HG02973 (cell line): Measurements from ENCODE around the gene ASZ1.

Experiments used
- ATAC-seq: cut with Tn5 transposase; IDR thresholded peaks from one replicate; pipeline ENCODE4 v1.9.1; 2021; ENCODE audit warnings: moderate library complexity; ENCODE audit not compliant: unreplicated experiment

The ASZ1 gene

DNA sequence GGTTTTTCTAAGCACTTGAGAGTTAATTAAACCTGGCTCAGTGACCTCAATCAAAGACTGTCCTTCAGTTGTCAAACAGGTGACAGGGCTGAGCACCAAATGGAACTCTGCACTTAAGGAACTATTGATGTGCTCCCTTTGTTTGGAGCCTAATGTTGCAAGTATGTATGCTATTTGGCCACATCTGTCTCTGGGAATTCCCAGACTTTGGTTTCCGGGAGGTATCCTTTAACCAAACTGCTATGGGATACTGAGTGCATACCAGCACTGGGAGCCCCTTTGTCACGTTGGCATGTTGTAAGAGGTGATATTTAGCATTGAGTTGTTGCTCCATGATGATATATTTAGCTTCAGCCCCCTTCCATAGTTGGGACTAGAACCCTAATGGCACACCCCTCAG, 25.2 kb downstream of the ASZ1 start:
- no peak for ATAC-seq

DNA sequence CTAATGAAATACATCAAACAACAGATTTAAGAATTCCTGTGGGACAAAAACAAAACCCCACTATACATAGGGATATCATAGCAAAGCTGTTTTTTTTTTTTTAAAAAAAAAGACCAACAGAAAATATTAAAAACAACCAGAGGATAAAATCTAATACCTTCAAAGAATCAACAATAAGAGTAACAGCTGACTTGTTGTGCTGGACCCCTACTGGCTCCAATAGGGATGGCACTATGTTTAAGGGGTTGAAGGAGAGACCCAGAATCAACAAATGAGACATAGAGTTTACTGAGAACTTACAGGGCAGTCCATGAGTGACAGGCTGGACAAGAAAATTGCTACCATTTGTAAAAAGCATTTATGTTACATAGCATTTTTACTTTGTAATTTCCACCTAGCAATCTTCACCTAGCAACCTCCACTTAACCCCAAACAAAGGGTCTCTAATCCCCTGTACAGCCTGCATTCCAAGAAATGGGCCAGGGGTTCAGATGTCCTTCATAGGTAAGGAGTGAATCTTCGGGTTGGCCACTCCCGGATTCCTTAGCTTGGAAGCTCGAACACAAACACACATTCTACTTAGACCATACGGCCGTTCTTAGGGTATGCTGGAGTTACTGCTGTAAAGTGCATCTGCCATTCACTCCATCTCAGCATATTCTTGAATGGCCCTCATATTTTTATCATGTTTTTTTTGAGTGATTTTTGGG, 25.8 kb downstream of the ASZ1 start:
- ATAC-seq = no peak

DNA sequence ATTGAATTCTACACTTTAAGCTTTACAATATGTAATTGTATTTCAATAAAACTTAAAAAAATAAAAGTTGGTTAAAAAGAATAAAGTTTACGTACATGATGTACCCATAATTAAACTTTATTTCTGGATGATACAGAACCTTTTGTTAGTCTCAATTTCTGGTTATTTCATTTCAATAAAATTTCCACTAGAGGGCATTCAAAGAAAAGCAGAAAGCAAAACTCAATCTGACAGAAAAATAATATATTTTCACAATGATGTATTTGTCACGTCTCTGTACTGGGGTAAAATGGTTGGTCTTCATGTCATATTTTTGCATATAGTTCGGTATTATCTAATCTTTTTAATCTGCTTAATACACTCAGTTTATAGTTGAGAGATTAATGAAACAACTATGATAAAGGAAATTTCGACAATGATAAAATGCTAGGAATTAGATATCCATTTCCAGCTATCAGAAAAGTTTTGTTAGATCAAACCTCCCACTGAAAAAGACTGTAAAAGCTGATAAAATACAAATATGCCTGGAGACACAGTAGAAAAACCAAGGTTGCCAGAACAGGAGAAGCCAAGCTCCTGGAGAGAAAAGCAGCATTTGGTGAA, 27.4 kb downstream of the ASZ1 start:
- no peak for ATAC-seq

DNA sequence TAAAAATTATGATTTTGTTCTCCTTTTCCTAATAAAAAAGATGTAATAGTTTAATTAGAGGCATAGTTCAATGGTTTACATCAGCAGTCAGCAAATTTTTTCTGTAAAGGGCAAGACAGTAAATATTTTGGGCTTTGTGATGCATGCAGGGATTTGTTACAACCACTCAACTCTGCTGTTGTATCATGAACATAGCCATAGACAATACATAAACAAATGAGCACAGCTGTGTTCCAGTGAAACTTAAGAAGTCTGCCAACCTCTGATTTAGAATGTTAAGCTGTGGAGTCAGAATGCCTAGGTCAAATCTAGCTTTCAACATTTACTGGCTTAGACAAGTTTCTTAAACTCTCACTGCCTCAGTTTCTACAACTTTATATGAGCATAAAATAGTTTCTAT, 31.6 kb downstream of the ASZ1 start:
- ATAC-seq = no peak

DNA sequence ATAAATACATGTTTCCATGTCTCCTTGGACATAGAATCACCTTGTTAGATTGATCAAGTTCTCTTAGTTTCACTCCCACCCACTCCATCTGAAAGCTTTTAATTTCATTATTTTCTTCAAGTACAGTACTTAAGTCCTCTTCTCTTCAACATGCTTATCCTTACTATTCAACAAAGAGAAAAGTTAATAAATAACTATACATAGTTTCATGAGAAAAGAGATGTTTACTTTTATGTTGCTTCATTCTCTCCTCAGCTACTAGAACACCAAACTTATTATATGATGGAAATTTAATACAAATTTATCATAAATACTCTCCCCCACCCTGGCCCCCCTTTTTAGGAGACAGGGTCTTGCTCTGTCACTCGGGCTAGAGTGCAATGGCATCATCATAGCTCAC, 33.5 kb downstream of the ASZ1 start:
- no peak for ATAC-seq

DNA sequence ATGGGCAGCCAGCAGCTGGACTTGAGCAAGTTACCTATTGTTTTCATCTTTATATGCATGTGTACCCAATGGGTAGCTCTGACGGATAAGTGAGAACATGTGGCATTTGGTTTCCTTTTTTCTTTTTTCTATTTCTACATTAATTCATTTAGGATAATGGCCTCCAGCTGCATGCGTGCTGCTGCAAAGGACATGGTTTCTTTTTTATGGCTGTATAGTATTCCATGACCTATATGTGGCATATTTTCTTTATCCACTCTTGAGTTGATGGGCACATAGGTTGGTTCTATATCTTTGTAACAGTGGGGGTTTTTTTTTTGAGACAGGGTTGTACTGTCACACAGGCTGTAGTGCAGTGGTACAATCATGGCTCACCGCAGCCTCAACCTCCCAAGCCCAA, 37.4 kb downstream of the ASZ1 start:
- no peak for ATAC-seq

DNA sequence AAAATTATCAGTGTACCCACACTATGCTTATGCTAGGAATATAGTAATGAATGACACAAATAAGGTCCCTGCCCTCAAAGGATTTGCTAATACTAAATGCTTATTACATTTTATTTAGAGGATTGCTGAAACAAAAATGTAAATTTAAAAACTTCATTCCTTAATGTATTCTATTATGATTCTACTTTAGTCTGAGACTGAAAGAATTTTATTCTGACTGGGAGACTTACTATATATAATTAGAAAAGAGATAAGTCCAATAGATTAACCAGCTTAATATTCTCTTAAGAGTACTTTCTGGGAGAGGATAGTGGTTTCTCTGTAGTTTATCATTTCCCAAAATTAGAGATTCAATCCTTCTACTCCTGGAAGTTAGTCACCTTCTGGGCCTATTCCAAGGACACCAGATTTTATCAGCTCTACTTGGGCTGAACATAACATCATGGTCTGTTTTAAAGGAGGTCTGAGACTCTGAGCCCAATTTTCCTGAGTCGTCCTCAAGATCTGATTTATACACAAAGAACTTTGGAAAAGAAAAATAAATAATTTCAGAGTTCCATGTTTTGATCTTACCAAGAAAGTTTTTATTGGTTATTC, 41.1 kb downstream of the ASZ1 start:
- ATAC-seq = no peak

DNA sequence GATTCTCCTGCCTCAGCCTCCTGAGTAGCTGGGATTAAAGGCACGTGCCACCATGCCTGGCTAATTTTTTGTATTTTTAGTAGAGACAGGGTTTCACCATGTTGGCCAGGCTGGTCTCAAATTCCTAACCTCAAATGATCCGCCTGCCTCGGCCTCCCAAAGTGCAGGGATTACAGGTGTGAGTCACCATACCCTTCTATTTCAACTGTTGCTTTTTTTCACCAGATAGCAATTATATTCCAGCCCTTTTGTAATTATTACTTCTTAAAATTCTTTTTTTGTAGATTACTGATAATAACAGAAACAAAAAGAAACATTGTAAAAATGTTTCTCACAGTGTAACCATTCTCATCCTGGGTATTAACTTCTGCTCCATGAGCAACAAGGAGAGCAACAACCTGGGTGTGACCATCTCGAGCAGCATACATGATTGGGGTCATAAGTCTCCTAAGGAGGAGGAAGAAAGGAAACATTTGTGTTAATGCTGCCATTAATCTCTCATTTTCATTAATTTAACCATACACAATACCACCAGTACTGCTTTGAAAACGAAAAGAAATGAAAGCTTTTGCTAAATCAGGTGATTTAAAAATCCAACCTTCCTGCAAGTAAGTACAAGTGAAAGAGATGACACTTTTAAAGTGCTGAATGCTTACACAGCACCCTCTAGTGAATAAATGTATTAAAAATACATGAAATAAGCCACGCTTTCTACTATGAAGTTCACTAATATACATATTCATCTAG, 41.8 kb downstream of the ASZ1 start:
- peak; percentile 62 for ATAC-seq

DNA sequence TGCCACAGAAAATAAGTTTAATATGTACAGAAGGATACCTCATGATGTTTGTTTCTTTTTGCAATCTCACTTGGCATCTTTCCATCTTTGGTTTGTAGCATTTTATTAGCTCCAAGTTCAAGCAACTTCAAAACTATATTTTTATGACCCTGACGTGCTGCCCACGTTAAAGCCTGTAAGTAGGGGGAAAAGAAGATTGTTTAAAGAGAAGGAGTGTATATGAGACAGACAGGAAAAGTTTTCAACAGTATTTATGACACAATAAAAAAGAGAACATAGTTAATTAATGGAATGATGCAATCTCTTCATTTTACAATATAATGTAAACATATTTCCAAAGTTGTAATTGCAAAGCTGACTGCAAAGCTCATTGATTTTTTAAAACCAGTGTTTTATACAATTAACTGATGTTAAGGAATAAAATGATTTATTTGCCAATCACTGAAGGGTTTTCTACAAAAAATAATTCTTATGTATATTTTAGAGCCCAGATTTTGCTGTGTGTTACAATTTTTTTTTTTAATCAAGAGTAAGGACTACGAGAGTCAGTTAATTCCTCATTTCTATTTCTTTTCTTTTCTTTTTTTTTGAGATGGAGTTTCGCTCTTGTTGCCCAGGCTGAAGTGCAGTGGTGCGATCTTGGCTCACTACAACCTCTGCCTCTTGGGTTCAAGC, 42.5 kb downstream of the ASZ1 start:
- no peak for ATAC-seq

DNA sequence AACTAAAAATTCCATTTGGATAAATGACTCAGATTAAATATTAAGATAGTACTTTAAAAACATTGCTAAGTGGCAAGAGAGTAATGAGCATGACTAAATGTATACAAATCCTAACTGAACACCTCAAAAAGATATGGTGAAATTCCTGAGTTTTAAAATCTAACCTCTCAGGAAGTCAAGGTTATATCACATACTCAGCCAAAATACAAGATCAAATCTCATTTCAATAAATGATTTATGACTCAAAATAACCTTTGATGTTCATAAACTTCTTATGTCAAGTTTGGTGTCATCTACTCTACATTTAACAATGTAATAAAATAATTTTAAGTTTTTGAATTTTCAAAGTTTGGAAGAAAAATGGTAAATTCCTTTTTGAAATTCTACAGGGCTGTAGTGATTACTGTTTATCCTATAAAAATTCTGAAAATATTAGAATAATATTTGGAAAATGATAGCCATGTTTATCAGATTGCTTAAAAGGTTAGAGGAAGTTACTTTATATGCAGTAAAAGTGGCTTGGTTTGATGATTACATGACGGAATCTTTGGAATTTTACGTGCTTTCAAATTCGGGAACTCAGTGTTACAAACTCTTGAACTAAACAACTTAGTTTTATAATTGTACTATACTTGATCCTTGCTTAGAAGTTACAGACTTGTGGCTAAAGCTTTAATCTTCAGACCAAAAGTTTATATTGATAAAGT, 43.7 kb downstream of the ASZ1 start:
- no peak for ATAC-seq

DNA sequence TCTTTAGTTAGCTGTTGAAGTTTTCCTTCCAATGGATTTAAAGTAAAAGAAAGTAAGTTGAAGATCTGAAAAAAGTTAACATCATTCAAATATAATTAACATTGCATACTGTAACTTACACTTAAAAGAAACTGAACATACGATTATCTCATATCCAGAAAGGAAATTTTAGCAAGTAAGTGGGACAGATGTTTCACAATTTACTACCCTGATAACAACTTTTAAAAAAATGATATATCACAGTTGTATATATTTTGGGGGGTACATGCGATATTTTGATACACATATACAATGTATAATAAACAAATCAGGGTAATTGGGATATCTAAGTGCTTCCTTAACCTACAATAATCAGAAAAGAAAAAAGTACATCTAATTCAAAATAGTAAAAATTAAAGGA, 44.2 kb downstream of the ASZ1 start:
- ATAC-seq = no peak

DNA sequence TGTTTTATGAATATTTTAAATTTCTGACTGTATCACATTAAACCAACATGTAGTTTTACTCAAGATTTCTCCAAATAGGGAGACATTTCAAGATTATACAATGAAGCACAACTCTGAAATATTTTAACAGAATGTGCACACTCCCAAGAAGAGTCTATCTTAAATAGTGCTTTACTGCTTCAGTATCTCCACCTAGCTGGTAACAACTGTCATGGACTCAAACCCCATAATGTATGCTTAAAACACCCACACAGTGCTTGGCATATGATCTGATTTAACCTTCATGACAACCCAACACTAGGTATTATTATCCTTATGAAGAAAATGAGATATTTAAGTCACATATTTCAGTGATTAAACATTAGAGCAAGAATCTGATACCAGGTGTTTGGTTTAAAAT, 45.9 kb downstream of the ASZ1 start:
- ATAC-seq = no peak

DNA sequence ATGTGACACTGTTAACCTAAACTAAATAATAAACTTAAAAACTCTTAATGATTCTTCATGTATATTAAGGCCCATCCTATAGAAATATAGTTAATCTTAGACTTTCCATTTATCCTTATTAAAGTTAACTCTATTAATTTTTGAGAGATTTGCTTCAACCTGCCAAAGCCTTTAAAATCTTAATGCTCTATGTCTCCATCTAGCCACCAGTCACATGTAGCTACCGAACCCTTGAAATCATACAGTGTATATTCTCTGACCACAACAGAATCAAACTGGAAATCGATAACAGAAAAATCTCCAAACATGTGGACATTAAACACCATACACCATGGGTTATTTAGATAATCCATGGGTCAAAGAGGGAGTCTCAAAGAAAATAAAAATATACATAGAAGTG, 51.9 kb downstream of the ASZ1 start:
- no peak for ATAC-seq

DNA sequence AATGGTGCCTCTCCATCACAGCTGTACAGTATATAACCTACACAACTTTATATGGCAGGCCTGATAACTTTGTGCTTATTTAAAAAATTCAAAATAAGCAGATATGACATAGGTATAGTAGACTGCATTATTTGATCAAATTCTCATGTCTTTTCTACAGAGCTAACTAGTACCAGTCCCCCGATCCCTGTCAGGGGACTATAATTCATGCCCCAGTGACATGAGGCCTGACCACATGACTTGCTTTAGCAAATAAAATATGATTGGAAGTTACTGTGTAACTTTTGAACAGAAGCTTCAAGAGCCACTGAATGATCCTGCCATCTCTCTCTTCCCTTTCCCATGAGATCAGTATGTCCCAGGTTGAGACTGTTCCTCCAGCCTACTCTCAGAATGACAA, 55.2 kb downstream of the ASZ1 start:
- no peak for ATAC-seq

DNA sequence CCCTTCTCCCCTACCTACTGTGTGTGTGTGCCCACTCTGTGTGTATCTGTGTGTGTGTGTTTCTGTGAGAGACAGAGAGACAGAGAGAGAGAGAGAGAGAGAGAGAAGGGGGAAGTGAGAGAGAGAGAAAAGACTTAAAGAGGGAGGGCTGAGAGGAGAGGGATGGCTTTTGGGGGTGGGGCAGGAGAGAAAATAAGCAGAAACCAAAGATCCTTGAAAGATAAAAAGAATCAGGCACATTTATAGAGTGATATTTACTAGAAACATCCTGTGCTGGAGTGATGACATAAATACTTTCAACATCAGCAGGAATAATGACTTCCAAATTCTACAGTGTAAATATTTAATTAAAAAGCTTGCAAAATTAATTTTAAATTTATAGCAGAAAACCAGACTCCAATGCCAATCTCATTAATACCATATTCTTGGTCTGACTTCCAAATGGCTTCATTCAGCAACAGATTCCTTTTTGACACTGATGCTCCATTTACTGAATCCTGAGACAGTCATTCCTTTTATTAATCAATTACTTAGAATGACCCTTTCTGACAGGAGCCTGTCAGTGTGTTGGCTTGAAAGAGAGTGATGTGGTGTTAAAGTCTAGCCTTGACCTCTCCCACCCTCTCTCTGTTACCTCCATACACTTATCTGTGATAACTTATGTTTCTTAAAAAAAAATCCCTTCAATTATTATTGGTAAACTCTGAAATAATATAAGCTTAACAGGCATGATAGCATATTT, 62.8 kb downstream of the ASZ1 start:
- ATAC-seq = no peak

DNA sequence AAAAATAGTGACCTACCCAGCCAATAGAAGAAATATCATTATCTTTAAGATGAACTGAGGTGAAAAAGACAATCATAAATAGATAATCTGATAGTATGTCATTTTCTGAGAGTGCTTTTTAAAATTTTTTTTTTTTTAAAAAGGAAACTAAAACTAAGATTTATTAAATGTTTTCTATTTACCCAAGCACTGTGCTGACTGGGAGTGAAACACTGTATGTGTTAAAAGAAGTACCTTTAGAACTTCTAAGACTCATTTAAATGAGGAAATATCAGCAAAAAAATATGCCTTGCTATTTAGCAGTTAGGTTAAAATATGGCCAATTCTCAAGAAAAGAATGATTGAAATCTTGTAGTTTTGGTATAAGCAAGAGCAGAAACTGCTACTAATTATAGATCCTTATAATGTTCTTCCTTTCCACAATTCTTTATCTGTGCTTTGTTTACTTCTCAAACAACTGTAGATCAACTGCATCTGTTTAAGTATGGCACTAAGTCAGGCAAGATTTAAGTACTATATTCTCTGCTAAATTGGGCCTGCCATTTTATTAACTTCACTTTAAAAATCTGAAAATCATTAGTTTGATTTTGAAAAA, 64.9 kb downstream of the ASZ1 start:
- no peak for ATAC-seq

DNA sequence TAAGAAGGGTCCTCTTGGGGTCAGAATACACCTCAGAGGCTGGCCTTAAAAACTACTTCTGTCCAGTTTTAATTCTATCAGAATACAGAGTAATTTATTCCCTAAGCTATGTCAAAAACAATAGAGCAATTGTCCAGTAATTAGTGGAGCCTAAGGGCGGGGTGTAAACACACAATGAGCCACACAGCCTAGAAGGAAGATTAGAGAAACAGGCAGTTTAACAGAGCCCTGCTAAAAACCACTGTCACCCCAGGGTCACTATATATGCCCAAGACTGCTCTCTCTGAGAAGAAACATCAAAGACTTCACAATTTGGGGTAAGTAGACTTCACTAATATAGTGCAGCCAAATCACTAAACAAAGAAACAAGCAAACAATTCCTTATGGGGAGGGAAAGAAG, 77.3 kb downstream of the ASZ1 start:
- ATAC-seq = no peak

DNA sequence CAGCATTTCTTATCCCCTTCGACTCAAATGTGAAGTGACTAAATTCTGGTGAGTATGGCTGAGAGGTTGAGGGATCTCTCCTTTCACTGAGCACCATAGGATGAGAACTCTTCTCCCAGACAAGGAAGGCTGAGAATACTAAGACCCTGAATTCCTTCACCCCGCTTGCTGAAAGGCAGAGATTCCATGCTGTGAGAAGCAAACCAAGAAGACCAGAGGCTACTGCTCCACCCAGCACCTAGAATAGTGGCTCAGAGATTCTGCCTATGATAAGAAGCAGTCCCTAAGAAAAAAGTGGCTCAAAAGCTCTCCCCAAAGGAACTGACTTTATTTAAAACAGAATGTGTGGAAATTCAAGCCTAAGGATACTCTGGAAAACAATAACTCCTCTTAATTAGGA, 77.7 kb downstream of the ASZ1 start:
- ATAC-seq = no peak

DNA sequence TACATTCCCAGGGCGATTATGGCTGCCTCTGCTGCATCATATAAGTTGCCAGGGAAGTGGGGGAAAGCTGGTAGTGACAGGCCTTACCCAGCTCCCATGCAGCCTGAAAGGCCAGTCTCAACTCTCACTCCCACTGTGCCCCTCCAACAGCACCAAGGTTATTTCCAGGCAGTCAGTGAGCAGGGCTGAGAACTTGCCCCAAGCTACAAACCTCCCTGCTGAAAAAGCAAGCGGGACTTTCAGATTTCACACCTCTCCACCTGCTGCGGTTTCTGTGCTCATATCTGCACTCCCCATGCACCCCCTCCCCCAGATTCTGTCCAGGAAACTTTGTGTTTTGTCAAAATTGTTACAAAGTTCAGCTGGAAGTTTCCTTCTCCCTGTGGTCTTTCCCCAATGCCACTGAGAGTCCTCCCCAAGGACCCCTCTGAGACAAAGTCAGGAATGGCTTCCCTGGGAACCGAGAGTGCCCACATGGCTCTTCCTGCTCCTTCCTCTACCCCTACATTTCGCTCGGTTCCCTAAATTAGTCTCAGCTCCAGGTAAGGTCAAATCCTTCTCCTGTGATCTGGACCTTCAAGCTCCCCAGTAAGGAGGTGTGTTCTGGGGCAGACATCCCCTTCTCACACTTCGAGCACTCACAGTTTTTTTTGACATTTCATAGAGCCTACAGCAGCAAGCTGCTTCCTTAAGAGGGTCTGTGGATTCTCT, 79.2 kb downstream of the ASZ1 start:
- ATAC-seq = peak; percentile 83
